NCI-H460 (cell line): ENCODE results near the gene TIMM17A. TPM values are rescaled to one million over a fixed set of nuclear protein-coding genes. Genes with fewer than 3 reads are reported as not detected.
"Not testable (repeated sequence)": the region's sequence is repeated elsewhere in the genome, so short reads cannot be mapped to it uniquely, and the experiment has no call there.

Source experiments
- DNase-seq: peaks from one replicate; pipeline ENCODE4 v3.0.0-alpha.2; 2016; ENCODE audit warnings: low read depth; ENCODE audit errors: extremely low read depth
- total RNA-seq: library from RNA; depleted of rRNA; stranded (reverse); fragments of >200 nt; shearing (Covaris generic); gene quantifications from 2 replicates; pipeline ENCODE4 v1.2.3, GENCODE V29; 2014

Gene TIMM17A
- total RNA-seq, 1 experiment from 2014 or later, result 136 TPM

DNA sequence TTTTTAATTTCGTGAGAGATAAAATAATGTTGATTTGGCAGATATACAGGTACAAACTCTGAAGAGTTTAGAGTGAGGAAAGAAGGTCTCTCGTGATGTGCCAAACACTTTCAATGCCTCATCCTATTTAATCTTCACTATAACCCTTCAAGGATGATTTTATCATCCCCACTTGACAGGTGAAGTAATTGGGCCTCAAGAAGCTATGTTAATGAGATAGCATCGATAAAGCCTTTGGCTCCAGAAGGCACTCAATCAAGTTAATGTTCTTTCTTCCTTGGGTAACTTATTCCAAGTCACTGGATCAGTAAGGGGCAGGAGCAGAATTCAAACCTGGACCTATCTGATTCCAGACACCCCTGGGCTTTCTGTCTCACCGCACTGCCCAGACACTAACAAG, 16.2 kb upstream of the TIMM17A start:
- no peak for DNase-seq

DNA sequence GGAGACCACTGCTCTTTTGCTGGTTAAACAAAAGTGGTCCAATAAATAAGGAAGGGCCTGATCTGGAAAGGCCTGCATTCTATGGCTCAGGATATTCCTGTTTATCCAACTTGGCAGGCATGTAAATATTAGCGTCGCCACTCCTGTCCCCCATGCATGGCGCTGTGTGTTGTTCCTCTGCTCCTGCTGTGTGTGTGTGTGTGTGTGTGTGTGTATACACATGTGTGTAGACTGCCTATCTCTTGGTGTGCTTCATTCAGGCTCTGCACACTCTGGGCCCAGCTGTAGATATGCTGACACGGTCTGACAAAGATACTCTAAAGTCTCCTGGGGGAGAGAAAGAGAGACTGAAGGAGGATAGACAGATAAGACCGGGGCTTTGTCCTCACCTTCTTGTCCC, 15.7 kb upstream of the TIMM17A start:
- DNase-seq, result no peak

- not testable (repeated sequence) for DNase-seq
These were observed 15.0 kb upstream of the TIMM17A start for GRCh38 chr1:201940316-201940715.

GRCh38 chr1:201941420-201942128, 13.7 kb upstream of the TIMM17A start:
- DNase-seq, result no peak

- DNase-seq, result no peak
These were observed 13.2 kb upstream of the TIMM17A start for GRCh38 chr1:201942129-201942495.

- no peak for DNase-seq
These were observed 11.3 kb upstream of the TIMM17A start for GRCh38 chr1:201944002-201944401.

- no peak for DNase-seq
These were observed 10.7 kb upstream of the TIMM17A start for GRCh38 chr1:201944639-201945038.

DNA sequence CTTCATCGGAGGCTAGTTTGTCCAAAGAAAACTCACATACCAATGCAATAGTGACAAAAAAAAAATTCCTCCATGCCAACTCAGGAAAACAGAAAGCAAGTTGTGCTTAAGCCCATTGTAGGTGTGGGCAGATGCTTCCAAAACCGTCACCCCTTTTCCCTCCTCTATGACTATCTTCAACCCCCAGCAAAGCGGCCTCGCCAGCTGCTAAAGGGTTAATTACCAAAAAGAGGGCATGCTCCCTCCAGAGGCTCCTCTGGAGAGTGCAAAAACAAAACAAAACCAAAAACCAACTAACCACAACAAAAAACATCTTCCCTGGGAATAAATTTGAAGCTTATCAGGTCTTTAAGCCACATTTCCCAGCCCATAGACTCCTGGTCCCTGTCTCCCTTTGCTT, 10.1 kb upstream of the TIMM17A start:
- DNase-seq, result no peak

GRCh38 chr1:201945863-201946223, 9.5 kb upstream of the TIMM17A start:
- DNase-seq, result no peak

GRCh38 chr1:201946224-201946908, 8.9 kb upstream of the TIMM17A start, which contains the start of gene LMOD1:
Gene LMOD1, minus strand, starts transcription at chr1:201946548. Its CDS starts 208 bp downstream, at chr1:201946340.
- peak; percentile 28 for DNase-seq

DNA sequence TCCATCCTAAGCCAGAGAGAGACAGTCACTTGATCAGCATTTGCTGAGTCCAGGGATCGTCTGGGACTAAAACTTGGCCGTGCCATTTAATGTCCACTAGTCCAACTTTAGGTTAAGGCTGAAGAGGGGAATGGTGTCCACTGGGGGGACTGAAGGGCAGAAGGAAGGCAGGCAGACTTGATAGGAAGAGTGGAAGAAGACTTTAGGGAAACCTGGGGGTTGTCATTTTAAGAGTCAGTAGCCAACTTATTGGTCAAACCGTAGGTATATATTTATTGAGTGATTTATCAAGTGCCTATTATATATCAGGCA, 7.7 kb upstream of the TIMM17A start:
- no peak for DNase-seq

DNA sequence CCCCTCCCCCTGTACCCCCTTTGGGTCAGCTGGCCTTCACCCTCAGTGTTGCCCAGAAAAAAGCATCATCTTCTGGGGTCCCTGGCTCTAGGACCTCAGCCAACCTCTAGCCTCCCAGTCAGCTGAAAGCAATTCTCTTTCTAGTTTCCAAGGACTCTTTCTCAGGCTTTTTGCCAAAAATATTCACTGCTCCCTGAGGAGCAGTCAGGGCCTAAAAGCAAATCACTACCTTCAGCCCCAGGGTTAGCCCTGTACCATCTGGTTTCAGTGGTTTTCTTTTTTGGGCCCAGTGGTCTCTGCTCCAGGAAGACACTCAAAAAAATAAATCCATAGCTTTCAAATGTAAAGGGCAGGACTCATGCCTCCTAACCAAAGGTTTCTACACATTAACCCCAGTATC, 5.8 kb upstream of the TIMM17A start:
- DNase-seq, result no peak

DNA sequence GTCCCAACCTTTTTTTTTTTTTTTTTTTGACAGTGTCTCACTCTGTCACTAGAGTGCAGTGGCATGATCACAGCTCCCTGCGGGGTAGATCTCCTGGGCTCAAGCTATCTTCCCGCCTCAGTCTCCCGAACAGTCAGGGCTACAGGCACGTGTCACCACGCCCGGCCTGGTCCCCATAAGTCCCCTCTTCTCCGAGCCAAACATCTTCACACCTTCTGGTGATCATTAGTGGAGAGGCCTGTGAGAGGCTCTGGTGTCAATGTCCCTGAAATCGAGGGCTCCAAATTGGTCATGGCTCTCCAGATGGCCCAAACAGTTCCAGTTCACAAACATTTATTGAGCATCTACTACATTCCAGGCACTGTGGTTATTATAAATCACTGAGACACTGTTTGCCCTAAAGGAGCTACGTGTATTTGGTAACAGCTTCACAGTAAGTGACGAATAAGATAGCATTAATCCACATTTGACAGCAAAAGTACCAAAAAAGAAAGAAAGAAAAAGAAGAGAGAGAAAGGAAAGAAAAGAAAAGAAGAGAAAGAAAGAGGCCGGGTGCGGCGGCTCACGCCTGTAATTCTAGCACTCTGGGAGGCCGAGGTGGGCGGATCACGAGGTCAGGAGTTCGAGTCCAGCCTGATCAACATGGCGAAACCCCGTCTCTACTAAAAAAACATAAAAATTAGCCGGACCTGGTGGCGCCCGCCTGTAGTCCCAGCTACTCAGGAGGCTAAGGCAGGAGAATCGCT, 867 bp upstream of the TIMM17A start:
- no peak for DNase-seq

DNA sequence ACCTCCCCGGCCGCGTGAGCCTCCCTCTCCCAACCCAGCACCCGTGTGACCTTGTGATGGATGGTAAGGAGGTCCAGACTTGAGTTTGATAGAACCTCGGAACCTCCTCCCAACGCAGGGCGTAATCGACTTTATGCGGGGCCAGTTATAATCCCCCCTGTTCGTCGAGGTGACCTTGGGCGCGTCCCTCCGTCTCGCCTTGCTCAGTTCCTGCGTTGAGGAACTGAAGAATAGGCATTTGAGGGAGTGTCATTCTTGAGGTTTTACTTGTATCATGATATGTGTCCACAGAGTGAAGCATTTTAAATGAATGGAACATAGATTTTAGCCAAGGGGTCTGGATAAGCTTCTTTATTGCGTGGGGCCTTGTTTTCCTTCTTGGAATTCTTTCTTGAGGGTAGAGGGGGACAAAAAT, 433 bp downstream of the TIMM17A start:
- no peak for DNase-seq

GRCh38 chr1:201958348-201958747, 3.0 kb downstream of the TIMM17A start:
- DNase-seq, result no peak

- not testable (repeated sequence) for DNase-seq
These were observed 7.1 kb downstream of the TIMM17A start for GRCh38 chr1:201962382-201962781.

- DNase-seq, result no peak
These were observed 9.0 kb downstream of the TIMM17A start for GRCh38 chr1:201964261-201964660.

- DNase-seq, result no peak
These were observed 10.9 kb downstream of the TIMM17A start for GRCh38 chr1:201966171-201966570.

GRCh38 chr1:201968202-201968925, 13.1 kb downstream of the TIMM17A start:
- no peak for DNase-seq

- no peak for DNase-seq
These were observed 15.2 kb downstream of the TIMM17A start for GRCh38 chr1:201970334-201971159.
